Vagina (tissue), 2 donors: ENCODE results near the gene KRT81. TPM values are rescaled to one million over a fixed set of nuclear protein-coding genes. Genes with fewer than 3 reads are reported as not detected.
A peak's percentile ranks its signal among the peaks of the same experiment; 100 is the strongest.
"Not testable (repeated sequence)": the region's sequence is repeated elsewhere in the genome, so short reads cannot be mapped to it uniquely, and the experiment has no call there.

Experiments
- DNase-seq, 2 donors: peaks; one replicate each; pipeline ENCODE4 v3.0.0-alpha.2; 2017; ENCODE audit errors: extremely low spot score in 2 of 2
- H3K27ac ChIP-seq: fragments of 200-600 bp; sonication (generic); one replicate; pipeline ENCODE4 v1.5.1; 2019
- H3K27me3 ChIP-seq: fragments of 200-600 bp; sonication (generic); one replicate; pipeline ENCODE4 v1.5.1; 2019
- H3K36me3 ChIP-seq, 2 donors: fragments of 200-600 bp; sonication (generic); one replicate each; pipeline ENCODE4 v1.5.1; 2017 to 2019
- H3K4me1 ChIP-seq: fragments of 200-600 bp; sonication (generic); one replicate; pipeline ENCODE4 v1.5.1; 2019
- H3K4me3 ChIP-seq, 2 donors: fragments of 200-600 bp; sonication (generic); 1 replicate in 1 of 2; 2 replicates in 1 of 2; pipeline ENCODE4 v1.5.1; 2016 to 2019
- H3K9me3 ChIP-seq: fragments of 200-600 bp; sonication (generic); one replicate; pipeline ENCODE4 v1.5.1; 2019
- CTCF ChIP-seq, 3 experiments: fragments of 450-650 bp in 2 of 3; fragments of 200-600 bp in 1 of 3; sonication (generic) in 1 of 3; IDR thresholded peaks; one replicate each; pipeline ENCODE4 v1.5.1; 2017 to 2019; ENCODE audit warnings: antibody characterized with exemption in 3 of 3, mild to moderate bottlenecking in 2 of 3, moderate library complexity in 2 of 3
- POLR2A ChIP-seq, 2 donors: fragments of 450-650 bp; IDR thresholded peaks; one replicate each; pipeline ENCODE4 v1.6.1; 2017; ENCODE audit warnings: antibody characterized with exemption in 2 of 2, mild to moderate bottlenecking in 2 of 2, moderate library complexity in 2 of 2
- POLR2AphosphoS5 ChIP-seq, 2 donors: sonication (generic); formaldehyde crosslinking; IDR thresholded peaks; one replicate each; pipeline ENCODE4 v1.9.0; 2017; ENCODE audit warnings: antibody characterized with exemption in 2 of 2, mild to moderate bottlenecking in 2 of 2, low read depth in 1 of 2; ENCODE audit not compliant: insufficient read depth in 1 of 2
- intact Hi-C: fragments of 100-400 bp; cut with DNase I; formaldehyde crosslinking; loops from one replicate; pipeline ENCODE4 v1.15.1; 2023
- total RNA-seq: library from RNA; depleted of rRNA; stranded (reverse); fragments of >200 nt; gene quantifications from one replicate; pipeline ENCODE4 v1.2.3, GENCODE V29; 2016

KRT81 gene
- total RNA-seq, 1 donor from 2014 or later: not detected

GRCh38 chr12:52261208-52261484 is 30.2 kb downstream of the KRT81 start:
- Histone ChIP-seq H3K36me3 (no peaks in the 10 kb centered on the region), H3K4me1 (peaks cover 10% of the 10 kb centered on the region), H3K27me3 (no peaks in the 10 kb centered on the region), H3K4me3 (no peak overlapping the region), H3K27ac (no peak overlapping the region), H3K9me3 (no peaks in the 10 kb centered on the region)
- DNase-seq: no peak
- TF ChIP-seq CTCF (IDR thresholded peaks at IDR 0.05): no peak
- no peak for TF ChIP-seq POLR2A (IDR thresholded peaks at IDR 0.05)
- TF ChIP-seq POLR2AphosphoS5 (IDR thresholded peaks at IDR 0.05; ENCODE audit: insufficient read depth in 1 of 2, low read depth in 1 of 2): no peak
- intact Hi-C loops: no loop called here

GRCh38 chr12:52260361-52261207 is 30.8 kb downstream of the KRT81 start:
- TF ChIP-seq POLR2A (IDR thresholded peaks at IDR 0.05) (no peak), CTCF (IDR thresholded peaks at IDR 0.05) (no peak)
- H3K36me3 ChIP-seq: no peaks in the 10 kb centered on the region
- no peaks in the 10 kb centered on the region for H3K27me3 ChIP-seq
- H3K4me1 ChIP-seq: peaks cover 10% of the 10 kb centered on the region
- H3K9me3 ChIP-seq: no peaks in the 10 kb centered on the region
- no peak for DNase-seq
- intact Hi-C loops: no loop called here
- H3K27ac ChIP-seq: no peak overlapping the region
- no peak overlapping the region for H3K4me3 ChIP-seq

GRCh38 chr12:52259657-52260243 is 31.6 kb downstream of the KRT81 start:
- Histone ChIP-seq H3K27me3 (no peaks in the 10 kb centered on the region), H3K36me3 (no peaks in the 10 kb centered on the region), H3K27ac (no peak overlapping the region), H3K9me3 (no peaks in the 10 kb centered on the region), H3K4me1 (peaks cover 10% of the 10 kb centered on the region), H3K4me3 (no peak overlapping the region)
- no peak for DNase-seq
- no peak for TF ChIP-seq CTCF (IDR thresholded peaks at IDR 0.05)
- TF ChIP-seq POLR2AphosphoS5 (IDR thresholded peaks at IDR 0.05; ENCODE audit: insufficient read depth in 1 of 2, low read depth in 1 of 2): no peak
- TF ChIP-seq POLR2A (IDR thresholded peaks at IDR 0.05): no peak
- intact Hi-C loops: no loop called here

- DNase-seq: no peak
- no peak for TF ChIP-seq CTCF (IDR thresholded peaks at IDR 0.05)
- no peak for TF ChIP-seq POLR2AphosphoS5 (IDR thresholded peaks at IDR 0.05; ENCODE audit: insufficient read depth in 1 of 2, low read depth in 1 of 2)
- no peak for TF ChIP-seq POLR2A (IDR thresholded peaks at IDR 0.05)
- intact Hi-C loops: no loop called here
- Histone ChIP-seq H3K4me1 (peaks cover 10% of the 10 kb centered on the region), H3K9me3 (no peaks in the 10 kb centered on the region), H3K27me3 (no peaks in the 10 kb centered on the region), H3K36me3 (no peaks in the 10 kb centered on the region), H3K4me3 (peak overlapping the region in 1 of 2 donors; percentile 30), H3K27ac (no peak overlapping the region)
Measured at GRCh38 chr12:52258335-52258901, 32.9 kb downstream of the KRT81 start.

- intact Hi-C loops, DNase-seq, H3K27ac ChIP-seq, H3K9me3 ChIP-seq, H3K27me3 ChIP-seq, H3K36me3 ChIP-seq, H3K4me1 ChIP-seq: not testable (repeated sequence)
- H3K4me3 ChIP-seq: peak overlapping the region in 1 of 2 donors; percentile 30
Measured at GRCh38 chr12:52257922-52258321, 33.4 kb downstream of the KRT81 start.
